Uterus (tissue), 4 donors: ENCODE measurements around the gene NTRK2. TPM values are rescaled to one million over a fixed set of nuclear protein-coding genes. Genes with fewer than 3 reads are reported as not detected.
"Not testable (repeated sequence)": the region's sequence is repeated elsewhere in the genome, so short reads cannot be mapped to it uniquely, and the experiment has no call there.

Experiments used
- DNase-seq, 2 donors: peaks; one replicate each; pipeline ENCODE4 v3.0.0-alpha.2; 2019 to 2020
- H3K27ac ChIP-seq, 2 donors: fragments of 200-600 bp; sonication (generic); 1 replicate in 1 of 2; 2 replicates in 1 of 2; pipeline ENCODE4 v1.5.1; 2016 to 2018
- H3K27me3 ChIP-seq, 2 donors: fragments of 200-600 bp; sonication (generic); one replicate each; pipeline ENCODE4 v1.5.1; 2018 to 2019; ENCODE audit warnings: control low read depth in 1 of 2
- H3K36me3 ChIP-seq, 2 donors: fragments of 200-600 bp; sonication (generic); one replicate each; pipeline ENCODE4 v1.5.1; 2019; ENCODE audit warnings: control low read depth in 1 of 2
- H3K4me1 ChIP-seq, 2 donors: fragments of 200-600 bp; sonication (generic); one replicate each; pipeline ENCODE4 v1.5.1; 2018 to 2019; ENCODE audit warnings: control low read depth in 1 of 2
- H3K4me3 ChIP-seq, 2 donors: fragments of 200-600 bp; sonication (generic); 1 replicate in 1 of 2; 2 replicates in 1 of 2; pipeline ENCODE4 v1.5.1; 2018 to 2019; ENCODE audit warnings: mild to moderate bottlenecking in 1 of 2
- H3K9me3 ChIP-seq, 2 donors: fragments of 200-600 bp; sonication (generic); one replicate each; pipeline ENCODE4 v1.5.1; 2019; ENCODE audit warnings: control low read depth in 1 of 2
- POLR2A ChIP-seq, 2 donors: fragments of 450-650 bp; IDR thresholded peaks; one replicate each; pipeline ENCODE4 v1.6.1; 2016; ENCODE audit warnings: antibody characterized with exemption in 2 of 2, mild to moderate bottlenecking in 1 of 2, moderate library complexity in 1 of 2
- intact Hi-C: fragments of 100-400 bp; cut with DNase I; formaldehyde crosslinking; loops from one replicate; pipeline ENCODE4 v1.15.1; 2023; ENCODE audit warnings: low total_unique reads
- total RNA-seq, 4 donors: library from RNA; depleted of rRNA in 3 of 4; stranded (reverse); fragments of >200 nt in 3 of 4; gene quantifications; one replicate each; pipeline versions ENCODE4 v1.1.0 to v1.2.4, GENCODE V29; 2014 to 2023
- TF ChIP-seq, protein P1 (sequence below), 4 experiments: fragments of 200-600 bp in 2 of 4; fragments of 450-650 bp in 2 of 4; sonication (generic) in 2 of 4; IDR thresholded peaks; one replicate each; pipeline ENCODE4 v1.5.1; 2016 to 2019; ENCODE audit warnings: antibody characterized with exemption in 4 of 4, mild to moderate bottlenecking in 2 of 4, moderate library complexity in 1 of 4
- donor health status: DM: yes; HTN: yes; CAD: no.

The NTRK2 gene
- total RNA-seq, 4 donors from 2014 or later: 6.5 to 23.2 (median 12.5) TPM

DNA sequence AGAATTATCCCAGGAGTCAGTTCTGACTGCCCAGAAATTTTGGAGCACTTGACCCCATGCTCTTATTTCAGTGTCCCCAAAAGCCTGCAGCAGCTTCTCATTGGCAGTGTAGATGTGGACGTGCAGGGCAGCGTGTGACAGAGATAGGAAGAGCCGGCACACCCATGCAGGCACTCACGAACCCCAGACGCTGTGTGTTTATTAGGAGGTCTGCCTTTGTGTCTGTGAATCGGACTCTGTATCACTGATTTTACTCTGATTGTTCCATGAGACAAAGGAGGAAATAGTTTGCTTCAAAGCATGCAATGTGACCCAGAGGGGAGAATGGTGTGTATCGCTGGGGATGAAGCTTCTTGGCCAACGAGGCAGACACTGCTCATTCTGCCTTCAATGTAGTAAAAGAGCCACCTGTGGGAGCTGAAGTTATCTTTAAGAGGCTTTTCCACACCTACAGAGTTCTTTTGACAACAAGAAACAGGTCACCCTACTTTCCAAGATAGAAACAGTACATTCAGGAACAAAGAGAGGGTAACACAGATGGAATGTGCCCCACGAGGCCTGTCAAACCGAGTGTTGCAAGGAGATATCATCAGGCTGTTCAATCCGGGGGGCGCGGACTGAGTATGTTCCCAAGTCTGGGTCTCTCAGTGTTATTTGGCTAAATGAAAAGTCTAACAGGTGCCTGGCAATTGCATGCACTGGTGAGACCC, 224.0 kb downstream of the NTRK2 start:
- no peak overlapping the region for H3K4me3 ChIP-seq
- H3K9me3 ChIP-seq: no peaks in the 10 kb centered on the region
- no peak overlapping the region for H3K27ac ChIP-seq
- peaks cover 0 to 2% of the 10 kb centered on the region in 2 donors for H3K4me1 ChIP-seq
- TF ChIP-seq, protein P1, sequence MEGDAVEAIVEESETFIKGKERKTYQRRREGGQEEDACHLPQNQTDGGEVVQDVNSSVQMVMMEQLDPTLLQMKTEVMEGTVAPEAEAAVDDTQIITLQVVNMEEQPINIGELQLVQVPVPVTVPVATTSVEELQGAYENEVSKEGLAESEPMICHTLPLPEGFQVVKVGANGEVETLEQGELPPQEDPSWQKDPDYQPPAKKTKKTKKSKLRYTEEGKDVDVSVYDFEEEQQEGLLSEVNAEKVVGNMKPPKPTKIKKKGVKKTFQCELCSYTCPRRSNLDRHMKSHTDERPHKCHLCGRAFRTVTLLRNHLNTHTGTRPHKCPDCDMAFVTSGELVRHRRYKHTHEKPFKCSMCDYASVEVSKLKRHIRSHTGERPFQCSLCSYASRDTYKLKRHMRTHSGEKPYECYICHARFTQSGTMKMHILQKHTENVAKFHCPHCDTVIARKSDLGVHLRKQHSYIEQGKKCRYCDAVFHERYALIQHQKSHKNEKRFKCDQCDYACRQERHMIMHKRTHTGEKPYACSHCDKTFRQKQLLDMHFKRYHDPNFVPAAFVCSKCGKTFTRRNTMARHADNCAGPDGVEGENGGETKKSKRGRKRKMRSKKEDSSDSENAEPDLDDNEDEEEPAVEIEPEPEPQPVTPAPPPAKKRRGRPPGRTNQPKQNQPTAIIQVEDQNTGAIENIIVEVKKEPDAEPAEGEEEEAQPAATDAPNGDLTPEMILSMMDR (IDR thresholded peaks at IDR 0.05): no peak
- TF ChIP-seq POLR2A (IDR thresholded peaks at IDR 0.05): no peak
- intact Hi-C loops: no loop called here
- no peak for DNase-seq
- H3K36me3 ChIP-seq: no peaks in the 10 kb centered on the region
- no peaks in the 10 kb centered on the region for H3K27me3 ChIP-seq

DNA sequence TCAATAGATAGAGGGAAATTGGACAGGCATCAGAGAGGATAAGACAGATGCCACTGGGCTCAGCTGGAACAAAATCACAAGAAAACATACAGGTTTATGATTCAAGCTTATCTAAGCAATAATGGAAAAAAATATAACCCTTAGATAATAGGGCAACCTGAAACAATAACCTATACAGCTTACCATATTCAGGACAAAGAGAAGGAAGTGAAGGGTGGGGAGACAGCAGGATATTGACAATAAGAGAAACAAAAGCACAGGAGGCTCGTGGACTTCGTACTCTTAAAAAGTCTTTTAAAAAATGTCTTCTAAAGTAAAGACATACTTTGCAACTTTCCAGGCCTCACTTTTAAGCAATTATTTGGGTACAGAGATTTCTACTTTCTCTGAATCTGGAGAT, 225.3 kb downstream of the NTRK2 start:
- H3K27me3 ChIP-seq: no peaks in the 10 kb centered on the region
- no peak for DNase-seq
- H3K27ac ChIP-seq: no peak overlapping the region
- no peaks in the 10 kb centered on the region for H3K9me3 ChIP-seq
- TF ChIP-seq, protein P1 (IDR thresholded peaks at IDR 0.05): no peak
- intact Hi-C loops: no loop called here
- peaks cover 0 to 2% of the 10 kb centered on the region in 2 donors for H3K4me1 ChIP-seq
- no peak overlapping the region for H3K4me3 ChIP-seq
- no peaks in the 10 kb centered on the region for H3K36me3 ChIP-seq

DNA sequence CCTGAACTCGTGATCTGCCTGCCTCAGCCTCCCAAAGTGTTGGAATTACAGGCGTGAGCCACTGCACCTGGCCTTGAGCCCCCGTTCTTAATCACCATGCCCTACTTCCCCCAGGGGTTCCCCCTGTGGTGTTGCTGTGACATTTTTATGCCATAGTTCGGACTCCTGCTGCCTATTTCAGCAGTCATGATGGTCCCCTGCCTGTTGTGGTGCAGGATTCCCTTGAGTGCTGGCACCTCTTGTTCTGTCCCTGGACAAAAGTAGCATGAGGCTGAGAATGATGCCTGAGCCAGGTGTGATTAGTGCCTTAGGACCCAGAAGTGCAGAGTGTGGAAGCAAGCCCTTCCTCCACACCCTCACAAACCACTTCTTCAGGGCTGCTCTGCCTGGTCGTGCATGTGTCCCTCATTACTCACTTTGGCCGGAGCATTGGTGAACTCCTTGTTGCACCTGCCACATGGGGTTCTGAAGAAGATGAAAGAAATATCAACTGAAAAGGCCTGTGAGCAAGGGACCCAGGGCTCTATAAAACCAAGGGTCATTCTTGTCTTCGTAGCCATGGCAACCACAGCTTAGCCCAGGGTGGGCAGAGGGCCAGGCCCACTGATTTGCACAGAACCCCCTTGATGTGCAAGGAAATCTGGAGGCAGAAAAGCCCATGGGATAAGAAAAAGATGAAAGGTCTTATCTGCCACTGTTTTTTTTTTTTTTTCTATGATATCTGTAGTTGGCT, 228.0 kb downstream of the NTRK2 start:
- intact Hi-C loops: no loop called here
- DNase-seq: no peak
- H3K9me3 ChIP-seq: no peaks in the 10 kb centered on the region
- TF ChIP-seq POLR2A (IDR thresholded peaks at IDR 0.05): no peak
- TF ChIP-seq, protein P1 (IDR thresholded peaks at IDR 0.05): no peak
- no peak overlapping the region for H3K4me3 ChIP-seq
- H3K27ac ChIP-seq: no peak overlapping the region
- no peaks in the 10 kb centered on the region for H3K27me3 ChIP-seq
- no peaks in the 10 kb centered on the region for H3K36me3 ChIP-seq
- no peaks in the 10 kb centered on the region for H3K4me1 ChIP-seq

DNA sequence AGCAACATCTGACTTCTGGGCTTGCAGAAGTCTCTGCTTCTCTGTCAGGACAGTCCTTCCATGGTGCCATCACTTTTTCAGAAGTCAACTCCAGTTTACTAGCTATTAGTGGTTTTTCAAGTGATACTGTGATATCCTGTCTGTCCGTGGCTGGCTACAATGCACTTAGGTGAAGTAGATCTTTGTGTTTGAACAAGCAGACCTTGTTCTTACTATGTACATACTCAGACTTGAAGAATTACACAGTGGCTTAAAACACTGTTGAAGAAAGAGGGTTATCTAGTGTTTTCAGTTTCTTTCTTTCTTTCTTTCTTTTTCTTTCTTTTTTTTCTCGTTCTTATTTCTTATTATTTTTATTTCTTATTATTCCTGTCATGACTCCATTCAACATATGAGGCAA, 228.7 kb downstream of the NTRK2 start:
- DNase-seq: no peak
- intact Hi-C loops: no loop called here
- Histone ChIP-seq H3K4me3 (no peak overlapping the region), H3K4me1 (no peaks in the 10 kb centered on the region), H3K36me3 (no peaks in the 10 kb centered on the region), H3K27me3 (no peaks in the 10 kb centered on the region), H3K9me3 (no peaks in the 10 kb centered on the region), H3K27ac (no peak overlapping the region)
- no peak for TF ChIP-seq POLR2A (IDR thresholded peaks at IDR 0.05)
- TF ChIP-seq, protein P1 (IDR thresholded peaks at IDR 0.05): no peak

DNA sequence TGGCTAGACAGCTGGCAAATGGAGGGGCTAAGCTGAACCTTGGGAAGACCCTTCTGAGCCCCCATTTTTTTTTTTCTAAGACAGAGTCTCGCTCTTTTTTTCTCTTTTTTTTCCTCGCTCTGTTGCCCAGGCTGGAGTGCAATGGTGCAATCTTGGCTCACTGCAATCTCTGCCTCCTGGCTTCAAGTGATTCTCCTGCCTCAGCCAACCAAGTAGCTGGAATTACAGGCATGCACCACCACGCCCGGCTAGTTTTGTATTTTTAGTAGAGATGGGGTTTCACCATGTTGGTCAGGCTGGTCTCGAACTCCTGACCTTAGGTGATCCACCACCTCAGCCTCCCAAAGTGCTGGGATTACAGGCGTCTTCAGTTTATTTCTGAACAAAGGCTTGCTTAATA, 229.1 kb downstream of the NTRK2 start:
- DNase-seq, H3K4me1 ChIP-seq, H3K27ac ChIP-seq, H3K27me3 ChIP-seq, H3K36me3 ChIP-seq, H3K9me3 ChIP-seq, H3K4me3 ChIP-seq, intact Hi-C loops: not testable (repeated sequence)
